ENCODE data around the gene SPAG16. TPM values are rescaled to one million over a fixed set of nuclear protein-coding genes. Genes with fewer than 3 reads are reported as not detected.

SPAG16 gene
- total RNA-seq, 1 experiment from 2014 or later: 27.3 TPM

- DNase-seq (ENCODE audit: extremely low read depth, low read depth): no peak
Measured at GRCh38 chr2:214325404-214325803, 1041.1 kb downstream of the SPAG16 start.

- DNase-seq (ENCODE audit: extremely low read depth, low read depth): no peak
Measured at GRCh38 chr2:214328941-214329340, 1044.7 kb downstream of the SPAG16 start.

- no peak for DNase-seq (ENCODE audit: extremely low read depth, low read depth)
Measured at GRCh38 chr2:214341646-214342045, 1057.4 kb downstream of the SPAG16 start.

GRCh38 chr2:214358506-214358905 lies 1074.2 kb downstream of the SPAG16 start:
- no peak for DNase-seq (ENCODE audit: extremely low read depth, low read depth)

- no peak for DNase-seq (ENCODE audit: extremely low read depth, low read depth)
Measured at GRCh38 chr2:214361116-214361515, 1076.9 kb downstream of the SPAG16 start.

- no peak for DNase-seq (ENCODE audit: extremely low read depth, low read depth)
Measured at GRCh38 chr2:214365549-214365948, 1081.3 kb downstream of the SPAG16 start.

- DNase-seq (ENCODE audit: extremely low read depth, low read depth): no peak
Measured at GRCh38 chr2:214367171-214367570, 1082.9 kb downstream of the SPAG16 start.

- DNase-seq (ENCODE audit: extremely low read depth, low read depth): no peak
Measured at GRCh38 chr2:214376618-214377285, 1092.5 kb downstream of the SPAG16 start.

GRCh38 chr2:214377286-214377624 lies 1093.0 kb downstream of the SPAG16 start:
- DNase-seq (ENCODE audit: extremely low read depth, low read depth): no peak

GRCh38 chr2:214378455-214379103 lies 1094.3 kb downstream of the SPAG16 start:
- DNase-seq (ENCODE audit: extremely low read depth, low read depth): no peak

- no peak for DNase-seq (ENCODE audit: extremely low read depth, low read depth)
Measured at GRCh38 chr2:214379227-214379626, 1095.0 kb downstream of the SPAG16 start.

GRCh38 chr2:214380681-214381080 lies 1096.4 kb downstream of the SPAG16 start:
- no peak for DNase-seq (ENCODE audit: extremely low read depth, low read depth)

- DNase-seq (ENCODE audit: extremely low read depth, low read depth): no peak
Measured at GRCh38 chr2:214382229-214382628, 1098.0 kb downstream of the SPAG16 start.

GRCh38 chr2:214386720-214387119 lies 1102.5 kb downstream of the SPAG16 start:
- DNase-seq (ENCODE audit: extremely low read depth, low read depth): no peak

- no peak for DNase-seq (ENCODE audit: extremely low read depth, low read depth)
Measured at GRCh38 chr2:214389334-214389733, 1105.1 kb downstream of the SPAG16 start.

- no peak for DNase-seq (ENCODE audit: extremely low read depth, low read depth)
Measured at GRCh38 chr2:214393796-214394195, 1109.5 kb downstream of the SPAG16 start.

GRCh38 chr2:214395040-214395439 lies 1110.8 kb downstream of the SPAG16 start:
- DNase-seq (ENCODE audit: extremely low read depth, low read depth): peak; percentile 34

GRCh38 chr2:214401580-214401979 lies 1117.3 kb downstream of the SPAG16 start:
- no peak for DNase-seq (ENCODE audit: extremely low read depth, low read depth)

GRCh38 chr2:214410128-214410775 lies 1126.0 kb downstream of the SPAG16 start:
- DNase-seq (ENCODE audit: extremely low read depth, low read depth): no peak

GRCh38 chr2:214410918-214411554 lies 1126.8 kb downstream of the SPAG16 start, which contains the start of gene VWC2L:
VWC2L (plus strand) TSS chr2:214411054; CDS start chr2:214414194, 3,140 bp downstream.
- DNase-seq (ENCODE audit: extremely low read depth, low read depth): peak; percentile 79

- no peak for DNase-seq (ENCODE audit: extremely low read depth, low read depth)
Measured at GRCh38 chr2:214412679-214413078, 1128.4 kb downstream of the SPAG16 start.

All from NCI-H460 (cell line).